Measurements from ENCODE around the gene CDS2. TPM values are rescaled to one million over a fixed set of nuclear protein-coding genes. Genes with fewer than 3 reads are reported as not detected.

CDS2 gene
- total RNA-seq, 2 donors from 2014 or later = 26.2 to 61.8 TPM

GRCh38 chr20:5221061-5221430 is 94.2 kb downstream of the CDS2 start:
- DNase-seq (ENCODE audit: low spot score) = no peak

DNA sequence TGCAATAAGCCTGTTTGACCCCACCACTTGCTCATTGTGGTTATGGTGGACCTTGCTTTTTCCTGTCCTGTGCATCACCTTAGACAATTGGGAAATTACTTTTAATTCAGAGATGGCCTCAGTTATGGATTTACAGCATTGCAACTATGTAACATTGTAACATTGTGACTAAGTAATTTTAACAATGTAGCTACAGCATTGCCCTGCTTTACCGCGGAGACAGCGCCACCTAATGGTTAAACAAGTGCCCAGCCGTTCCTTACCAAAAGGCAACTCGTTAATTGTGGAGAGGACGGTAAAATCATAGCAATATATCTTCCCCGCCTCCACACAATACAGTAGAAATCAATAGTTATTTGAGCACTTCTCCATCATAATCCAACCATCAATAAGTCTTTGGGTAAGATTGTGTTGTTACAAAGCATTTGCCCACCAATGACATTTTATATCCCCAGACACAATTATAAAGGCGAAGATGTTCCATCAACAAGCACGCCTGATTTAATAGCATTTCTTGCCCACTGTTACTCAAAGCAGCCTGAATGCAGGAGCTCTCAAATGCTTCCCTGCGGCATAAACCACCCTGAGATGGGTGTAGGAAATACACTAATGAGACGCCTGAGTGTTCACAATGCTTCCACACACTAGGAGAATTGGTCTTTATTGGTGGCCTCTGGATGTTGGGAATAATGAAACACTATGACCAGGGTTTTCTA is 96.3 kb downstream of the CDS2 start:
- H3K4me3 ChIP-seq = no peak overlapping the region
- no peaks in the 10 kb centered on the region for H3K9me3 ChIP-seq
- H3K27me3 ChIP-seq (replicated peaks; ENCODE audit: insufficient read depth) = peaks cover 2% of the 10 kb centered on the region
- TF ChIP-seq CTCF (IDR thresholded peaks at IDR 0.05) (peak; percentile 47 to 77 (median 60)), POLR2A (IDR thresholded peaks at IDR 0.05) (no peak)
- H3K36me3 ChIP-seq = no peaks in the 10 kb centered on the region
- intact Hi-C loops (cut with DNase I) = no loop called here
- H3K4me1 ChIP-seq (replicated peaks) = no peaks in the 10 kb centered on the region
- DNase-seq (ENCODE audit: low spot score) = peak; percentile 23
- no peak overlapping the region for H3K27ac ChIP-seq
- 33% methylated on average over 11 of the region's 11 CpGs for WGBS

More at GRCh38 chr20:5221061-5221430, 94.2 kb downstream of the CDS2 start:
- Histone ChIP-seq H3K4me1 (replicated peaks) (no peaks in the 10 kb centered on the region), H3K27me3 (replicated peaks; ENCODE audit: insufficient read depth) (peaks cover 2% of the 10 kb centered on the region), H3K27ac (no peak overlapping the region), H3K9me3 (no peaks in the 10 kb centered on the region), H3K4me3 (no peak overlapping the region), H3K36me3 (no peaks in the 10 kb centered on the region)
- TF ChIP-seq POLR2AphosphoS5 (IDR thresholded peaks at IDR 0.05) (no peak), CTCF (IDR thresholded peaks at IDR 0.05) (no peak), POLR2A (IDR thresholded peaks at IDR 0.05) (no peak)
- intact Hi-C loops (cut with DNase I) = no loop called here
- 91% methylated on average over 4 of the region's 4 CpGs for WGBS

GRCh38 chr20:5230544-5230943 is 103.7 kb downstream of the CDS2 start:
- WGBS = 64% methylated on average over 4 of the region's 4 CpGs
- Histone ChIP-seq H3K4me1 (replicated peaks) (no peaks in the 10 kb centered on the region), H3K36me3 (no peaks in the 10 kb centered on the region), H3K27me3 (replicated peaks; ENCODE audit: insufficient read depth) (no peaks in the 10 kb centered on the region), H3K4me3 (no peak overlapping the region), H3K9me3 (no peaks in the 10 kb centered on the region), H3K27ac (no peak overlapping the region)
- no peak for DNase-seq (ENCODE audit: low spot score)
- intact Hi-C loops (cut with DNase I) = no loop called here
- no peak for TF ChIP-seq POLR2AphosphoS5 (IDR thresholded peaks at IDR 0.05)
- no peak for TF ChIP-seq POLR2A (IDR thresholded peaks at IDR 0.05)
- TF ChIP-seq CTCF (IDR thresholded peaks at IDR 0.05) = no peak

DNA sequence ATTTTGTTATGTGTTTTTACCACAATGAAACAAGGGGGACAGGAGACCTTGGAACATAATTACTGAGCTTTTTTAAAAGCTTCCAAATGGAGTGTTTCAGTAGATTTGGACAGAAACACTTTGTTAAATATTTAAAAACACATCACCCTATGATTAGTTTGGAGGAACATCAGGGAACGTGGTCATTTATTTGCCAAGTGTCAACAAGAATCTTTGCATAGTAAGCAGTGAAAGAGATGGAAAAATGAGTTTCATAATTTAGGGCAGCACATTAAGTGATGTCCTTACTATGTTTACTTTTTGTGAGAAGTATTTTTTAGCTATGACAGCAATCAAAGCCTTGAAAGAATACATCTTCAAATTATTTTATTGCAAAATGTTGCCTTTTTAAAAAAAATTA is 107.3 kb downstream of the CDS2 start:
- H3K27ac ChIP-seq = no peak overlapping the region
- H3K4me3 ChIP-seq = no peak overlapping the region
- no peaks in the 10 kb centered on the region for H3K27me3 ChIP-seq (replicated peaks; ENCODE audit: insufficient read depth)
- no peaks in the 10 kb centered on the region for H3K9me3 ChIP-seq
- 10% methylated on average over 1 of the region's 1 CpG for WGBS
- no peak for DNase-seq (ENCODE audit: low spot score)
- intact Hi-C loops (cut with DNase I) = no loop called here
- H3K36me3 ChIP-seq = no peaks in the 10 kb centered on the region
- H3K4me1 ChIP-seq (replicated peaks) = no peaks in the 10 kb centered on the region
- TF ChIP-seq POLR2AphosphoS5 (IDR thresholded peaks at IDR 0.05) (peak; percentile 66), POLR2A (IDR thresholded peaks at IDR 0.05) (no peak), CTCF (IDR thresholded peaks at IDR 0.05) (no peak)

GRCh38 chr20:5234978-5235377 is 108.2 kb downstream of the CDS2 start:
- Histone ChIP-seq H3K36me3 (no peaks in the 10 kb centered on the region), H3K27ac (no peak overlapping the region), H3K9me3 (no peaks in the 10 kb centered on the region), H3K4me3 (no peak overlapping the region), H3K27me3 (replicated peaks; ENCODE audit: insufficient read depth) (no peaks in the 10 kb centered on the region), H3K4me1 (replicated peaks) (no peaks in the 10 kb centered on the region)
- WGBS = 47% methylated on average over 1 of the region's 1 CpG
- intact Hi-C loops (cut with DNase I) = no loop called here
- TF ChIP-seq POLR2AphosphoS5 (IDR thresholded peaks at IDR 0.05) (no peak), CTCF (IDR thresholded peaks at IDR 0.05) (no peak), POLR2A (IDR thresholded peaks at IDR 0.05) (no peak)
- DNase-seq (ENCODE audit: low spot score) = no peak

All from prostate gland (tissue), 2 donors.